Heart right ventricle (tissue), 16 donors: Measurements from ENCODE around the gene RNF166. TPM values are rescaled to one million over a fixed set of nuclear protein-coding genes. Genes with fewer than 3 reads are reported as not detected.

Experiments
- ATAC-seq, 8 donors: fragments of 200-7000 bp; cut with Tn5 transposase; one replicate each; pipeline ENCODE4 v1.9.1; 2020; ENCODE audit warnings: mild to moderate bottlenecking in 8 of 8, moderate library complexity in 8 of 8, moderate number of reproducible peaks in 1 of 8
- DNase-seq, 2 donors: peaks; one replicate each; pipeline ENCODE4 v3.0.0-alpha.2; 2020
- H3K27ac ChIP-seq, 10 donors: fragments of 200-600 bp; sonication (generic) in 2 of 10; one replicate each; pipeline versions ENCODE4 v1.5.0 to v1.8.0; 2020 to 2022; ENCODE audit warnings: mild to moderate bottlenecking in 3 of 10
- H3K27me3 ChIP-seq, 7 donors: fragments of 200-600 bp; one replicate each; pipeline ENCODE4 v1.8.0; 2021 to 2022; ENCODE audit warnings: mild to moderate bottlenecking in 2 of 7
- H3K36me3 ChIP-seq, 9 donors: fragments of 200-600 bp; sonication (generic) in 1 of 9; one replicate each; pipeline versions ENCODE4 v1.5.0 to v1.8.0; 2020 to 2022; ENCODE audit warnings: mild to moderate bottlenecking in 2 of 9
- H3K4me1 ChIP-seq, 9 donors: fragments of 200-600 bp; sonication (generic) in 1 of 9; one replicate each; pipeline versions ENCODE4 v1.5.0 to v1.8.0; 2020 to 2022; ENCODE audit warnings: mild to moderate bottlenecking in 4 of 9
- H3K4me3 ChIP-seq, 10 donors: fragments of 200-600 bp; sonication (generic) in 2 of 10; one replicate each; pipeline versions ENCODE4 v1.5.0 to v1.8.0; 2020 to 2022; ENCODE audit warnings: mild to moderate bottlenecking in 7 of 10, moderate library complexity in 2 of 10
- H3K9me3 ChIP-seq, 11 donors: fragments of 200-600 bp in 10 of 11; sonication (generic) in 2 of 11; one replicate each; pipeline versions ENCODE4 v1.5.0 to v1.8.0; 2013 to 2022; ENCODE audit warnings: mild to moderate bottlenecking in 2 of 11, control low read depth in 1 of 11, moderate library complexity in 1 of 11
- CTCF ChIP-seq, 9 donors: fragments of 200-600 bp; sonication (generic) in 2 of 9; IDR thresholded peaks; one replicate each; pipeline versions ENCODE4 v1.5.0 to v1.8.0; 2021 to 2022; ENCODE audit warnings: antibody characterized with exemption in 9 of 9, mild to moderate bottlenecking in 5 of 9, moderate library complexity in 1 of 9
- WGBS, 2 donors: extraction: QIAGEN DNeasy Blood & Tissue Kit; methylation state at CpG; one replicate each; pipeline ENCODE4 v1.1.7; 2013; ENCODE audit warnings: inconsistent platforms in 1 of 2; 5-methylcytosine and 5-hydroxymethylcytosine counted together
- intact Hi-C, 10 donors: fragments of 100-400 bp; cut with DNase I; formaldehyde crosslinking; loops; one replicate each; pipeline versions ENCODE4 v1.11.1 to v1.14.2; 2022
- polyA plus RNA-seq, 2 donors: library from polyadenylated mRNA; stranded (reverse); fragments of 200-250 nt; gene quantifications; one replicate each; pipeline ENCODE4 v1.2.3, GENCODE V29; 2013
- total RNA-seq, 10 donors: library from RNA; stranded (reverse); fragmentation: NEBNext Ultra II Directional in 3 of 10; extraction: Animal tissue kit (Norgen Biotek cat#: 25700) in 3 of 10; gene quantifications; one replicate each; pipeline versions ENCODE4 v1.2.1 to v1.2.4, GENCODE V29; 2021 to 2023
- donor health status: Arrhythmogenic right ventricular cardiomyopathy.
- donor health status: ischemic (EF 13 %, LVEDD 7.1; RV severe dilation, severe dysfunction).
- donor health status: healthy with polysubstance abuse.
- donor health status: DM: no; HTN: yes; CAD: no.
- donor health status: DM: no; HTN: no; CAD: no.
- donor health status: ischemic (EF 25% LVEDD 6.9; RV normal size, moderate dysfunction).
- donor health status: ischemic (EF 25% LVEDD 5.7; RV mildly dilated, moderate dysfunction).
- donor health status: healthy.
- donor health status: DM: yes; HTN: yes; CAD: no.
- donor health status: Ischemic cardiomyopathy.
- donor health status: ischemic (EF 35%, LVEDD 5.7; RV mildly dilated, moderate dysfunction).
- donor health status: nonischemic (EF 11% LVEDD 7.7; RV severe dilation, severe dysfunction).
- donor health status: DM: yes; HTN: yes; CAD: no.
- donor health status: PGD.
- donor health status: ischemic (EF 29% LVEDD 5.4; RV normal size, mild dysfunction).
- donor health status: nonischemic (EF 23%, LVEDD 6.1; RV moderate dilation, normal function).

The RNF166 gene
- total and polyA plus RNA-seq, 12 donors = 11.8 to 38.0 (median 14.3) TPM

GRCh38 chr16:88652762-88653063, 53.5 kb downstream of the RNF166 start:
- TF ChIP-seq CTCF (IDR thresholded peaks at IDR 0.05) = no peak
- intact Hi-C loops = no loop called here
- 92 to 95% methylated on average over 8 of the region's 8 CpGs for WGBS, 2 donors
- Histone ChIP-seq H3K36me3 (peaks cover 0 to 55% (median 14%) of the 10 kb centered on the region in 9 donors), H3K9me3 (no peaks in the 10 kb centered on the region), H3K27me3 (no peaks in the 10 kb centered on the region), H3K27ac (no peak overlapping the region), H3K4me1 (peaks cover 10 to 46% (median 24%) of the 10 kb centered on the region in 9 donors), H3K4me3 (no peak overlapping the region)
- DNase-seq (no peak), ATAC-seq (no peak)

- peaks cover 10 to 51% (median 24%) of the 10 kb centered on the region in 9 donors for H3K4me1 ChIP-seq
- 87 to 92% methylated on average over 29 of the region's 29 CpGs for WGBS, 2 donors
- H3K36me3 ChIP-seq = peaks cover 0 to 57% (median 14%) of the 10 kb centered on the region in 9 donors
- DNase-seq (peak in 1 of 2 donors; percentile 18), ATAC-seq (no peak)
- no peaks in the 10 kb centered on the region for H3K9me3 ChIP-seq
- H3K4me3 ChIP-seq = no peak overlapping the region
- intact Hi-C loops = no loop called here
- H3K27ac ChIP-seq = peak overlapping the region; percentile 48 to 98 (median 76)
- no peaks in the 10 kb centered on the region for H3K27me3 ChIP-seq
- no peak for TF ChIP-seq CTCF (IDR thresholded peaks at IDR 0.05)
Measured at GRCh38 chr16:88651989-88652761, 54.0 kb downstream of the RNF166 start.

GRCh38 chr16:88651276-88651988, 54.8 kb downstream of the RNF166 start:
- H3K36me3 ChIP-seq = peaks cover 0 to 59% (median 14%) of the 10 kb centered on the region in 9 donors
- no peak for TF ChIP-seq CTCF (IDR thresholded peaks at IDR 0.05)
- intact Hi-C loops = no loop called here
- ATAC-seq (peak; percentile 37 to 83 (median 71)), DNase-seq (peak; percentile 54 to 73)
- 40 to 45% methylated on average over 24 of the region's 24 CpGs for WGBS, 2 donors
- H3K27ac ChIP-seq = peak overlapping the region; percentile 48 to 98 (median 76)
- H3K9me3 ChIP-seq = no peaks in the 10 kb centered on the region
- H3K4me1 ChIP-seq = peaks cover 10 to 51% (median 24%) of the 10 kb centered on the region in 9 donors
- peak overlapping the region; percentile 45 to 87 (median 76) for H3K4me3 ChIP-seq
- H3K27me3 ChIP-seq = no peaks in the 10 kb centered on the region

GRCh38 chr16:88650749-88651275, 55.4 kb downstream of the RNF166 start, which contains the start of gene CYBA:
Gene CYBA, minus strand, starts transcription at chr16:88651053. Its CDS starts 40 bp downstream, at chr16:88651013.
- DNase-seq (peak; percentile 77 to 81), ATAC-seq (peak; percentile 78 to 92 (median 89))
- TF ChIP-seq CTCF (IDR thresholded peaks at IDR 0.05) = no peak
- Histone ChIP-seq H3K4me3 (peak within 1 kb of the TSS; percentile 45 to 87 (median 76)), H3K4me1 (peaks cover 10 to 51% (median 24%) of the 10 kb centered on the region in 9 donors), H3K36me3 (peaks cover 0 to 59% (median 13%) of the 10 kb centered on the region in 9 donors), H3K9me3 (no peaks in the 10 kb centered on the region), H3K27ac (peak within 1 kb of the TSS; percentile 48 to 98 (median 76)), H3K27me3 (no peaks in the 10 kb centered on the region)
- WGBS, 2 donors = 0 to 2% methylated on average over 39 to 41 of the region's 41 CpGs
- intact Hi-C loops = no loop called here
